GM12891 (cell line): ENCODE measurements around the gene ZFYVE1. TPM values are rescaled to one million over a fixed set of nuclear protein-coding genes. Genes with fewer than 3 reads are reported as not detected.

ENCODE experiments used
- DNase-seq: peaks from one replicate; pipeline ENCODE4 v3.0.0; 2011; ENCODE audit warnings: low spot score; ENCODE audit not compliant: insufficient read length
- FAIRE-seq: peaks from 2 replicates; lab custom pipeline; 2011; peaks lifted over from hg19 to GRCh38; lab: Jason Lieb, UNC
- PAX5 ChIP-seq: IDR thresholded peaks from 2 replicates; pipeline ENCODE4 v1.6.1; 2011; ENCODE audit warnings: low read length, moderate library complexity, mild to moderate bottlenecking; ENCODE audit not compliant: insufficient read depth, severe bottlenecking
- POLR2A ChIP-seq: IDR thresholded peaks from 2 replicates; pipeline ENCODE4 v1.6.1; 2011; ENCODE audit warnings: low read depth, low read length, control low read depth
- POLR2AphosphoS5 ChIP-seq: IDR thresholded peaks from 2 replicates; pipeline ENCODE4 v1.6.1; 2011; ENCODE audit warnings: low read depth, low read length, control low read depth
- POU2F2 ChIP-seq: IDR thresholded peaks from 2 replicates; pipeline ENCODE4 v1.6.1; 2011; ENCODE audit warnings: low read depth, mild to moderate bottlenecking, control low read depth, low read length, moderate library complexity
- SPI1 ChIP-seq: IDR thresholded peaks from 2 replicates; pipeline ENCODE4 v1.6.1; 2011; ENCODE audit warnings: low read depth, low read length, control low read depth
- TAF1 ChIP-seq: IDR thresholded peaks from 2 replicates; pipeline ENCODE4 v1.6.1; 2011; ENCODE audit warnings: low read depth, low read length, control low read depth
- polyA plus RNA-seq: library from polyadenylated mRNA; unstranded; fragments of >200 nt; gene quantifications from one replicate; pipeline ENCODE4 v1.2.1, GENCODE V29; 2012; ENCODE audit warnings: low read depth, missing spikeins, inconsistent platforms; ENCODE audit not compliant: missing spikeins

The ZFYVE1 gene, protein sequence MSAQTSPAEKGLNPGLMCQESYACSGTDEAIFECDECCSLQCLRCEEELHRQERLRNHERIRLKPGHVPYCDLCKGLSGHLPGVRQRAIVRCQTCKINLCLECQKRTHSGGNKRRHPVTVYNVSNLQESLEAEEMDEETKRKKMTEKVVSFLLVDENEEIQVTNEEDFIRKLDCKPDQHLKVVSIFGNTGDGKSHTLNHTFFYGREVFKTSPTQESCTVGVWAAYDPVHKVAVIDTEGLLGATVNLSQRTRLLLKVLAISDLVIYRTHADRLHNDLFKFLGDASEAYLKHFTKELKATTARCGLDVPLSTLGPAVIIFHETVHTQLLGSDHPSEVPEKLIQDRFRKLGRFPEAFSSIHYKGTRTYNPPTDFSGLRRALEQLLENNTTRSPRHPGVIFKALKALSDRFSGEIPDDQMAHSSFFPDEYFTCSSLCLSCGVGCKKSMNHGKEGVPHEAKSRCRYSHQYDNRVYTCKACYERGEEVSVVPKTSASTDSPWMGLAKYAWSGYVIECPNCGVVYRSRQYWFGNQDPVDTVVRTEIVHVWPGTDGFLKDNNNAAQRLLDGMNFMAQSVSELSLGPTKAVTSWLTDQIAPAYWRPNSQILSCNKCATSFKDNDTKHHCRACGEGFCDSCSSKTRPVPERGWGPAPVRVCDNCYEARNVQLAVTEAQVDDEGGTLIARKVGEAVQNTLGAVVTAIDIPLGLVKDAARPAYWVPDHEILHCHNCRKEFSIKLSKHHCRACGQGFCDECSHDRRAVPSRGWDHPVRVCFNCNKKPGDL
- 8.8 TPM for polyA plus RNA-seq

DNA sequence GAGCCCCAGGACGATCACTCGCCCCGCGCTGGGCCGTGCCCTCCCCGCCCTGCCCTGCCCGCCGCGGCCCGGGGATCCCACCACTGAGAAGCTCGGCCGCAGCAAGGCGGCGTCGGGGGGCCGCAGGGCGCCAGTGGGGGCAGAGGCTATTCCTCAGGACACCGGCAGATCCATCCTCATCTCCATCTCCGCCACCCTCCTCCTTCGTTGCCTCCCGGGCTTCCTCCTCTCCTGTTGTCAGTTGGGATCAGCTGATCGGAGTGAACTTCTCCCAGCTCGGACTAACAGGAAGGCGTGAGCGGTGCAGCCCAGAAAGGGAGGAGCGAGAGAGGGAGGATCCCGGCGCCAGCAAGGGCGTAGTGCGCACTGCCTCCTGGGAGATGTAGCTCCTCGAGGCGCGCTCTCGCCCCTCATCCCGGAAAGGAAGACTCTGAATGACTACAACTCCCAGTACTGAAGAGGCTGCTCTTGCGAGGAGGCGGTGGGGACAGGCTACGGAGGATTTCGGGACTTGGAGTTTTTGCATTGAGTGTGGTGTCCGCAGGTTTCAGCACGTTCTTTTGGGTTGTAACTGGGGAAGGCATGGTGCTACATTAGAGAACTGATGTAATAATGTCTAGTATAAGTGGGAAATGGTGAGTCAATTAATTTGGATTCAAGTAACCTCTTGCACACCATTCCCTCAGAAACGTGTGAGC is at the start of gene ZFYVE1:
ZFYVE1 (minus strand) TSS at position 262 of the 698 bp plus-strand sequence. CDS start 2,598 bp downstream, outside the sequence.
- TF ChIP-seq SPI1 (peak; percentile 33), POLR2AphosphoS5 (peak; percentile 49; the same call in 1 of the 2 replicates), TAF1 (peak; percentile 42; the same call in 1 of the 2 replicates), PAX5 (no peak), POLR2A (peak; percentile 53; the same call in 1 of the 2 replicates), POU2F2 (no peak)
- DNase-seq (peak; percentile 87), FAIRE-seq (peak; percentile 93)

DNA sequence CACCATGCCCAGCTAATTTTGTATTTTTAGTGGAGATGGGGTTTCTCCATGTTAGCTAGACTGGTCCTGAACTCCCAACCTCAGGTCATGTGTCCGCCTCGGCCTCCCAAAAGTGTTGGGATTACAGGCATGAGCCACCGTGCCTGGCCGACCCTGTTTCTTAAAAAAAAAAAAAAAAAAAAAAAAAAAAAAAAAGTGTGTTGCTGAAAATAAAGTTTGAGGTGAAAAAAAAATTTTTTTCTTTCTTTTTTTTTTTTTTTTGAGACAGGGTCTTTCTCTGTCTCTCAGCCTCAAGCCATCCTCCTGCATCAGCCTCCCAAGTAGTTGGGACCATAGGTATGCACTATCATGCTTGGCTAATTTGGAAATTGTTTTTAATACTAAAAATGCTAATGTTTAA is 42.7 kb upstream of the ZFYVE1 start:
- FAIRE-seq: no peak
- DNase-seq: no peak
- TF ChIP-seq POLR2AphosphoS5 (no peak), PAX5 (no peak), POLR2A (no peak), TAF1 (no peak)

DNA sequence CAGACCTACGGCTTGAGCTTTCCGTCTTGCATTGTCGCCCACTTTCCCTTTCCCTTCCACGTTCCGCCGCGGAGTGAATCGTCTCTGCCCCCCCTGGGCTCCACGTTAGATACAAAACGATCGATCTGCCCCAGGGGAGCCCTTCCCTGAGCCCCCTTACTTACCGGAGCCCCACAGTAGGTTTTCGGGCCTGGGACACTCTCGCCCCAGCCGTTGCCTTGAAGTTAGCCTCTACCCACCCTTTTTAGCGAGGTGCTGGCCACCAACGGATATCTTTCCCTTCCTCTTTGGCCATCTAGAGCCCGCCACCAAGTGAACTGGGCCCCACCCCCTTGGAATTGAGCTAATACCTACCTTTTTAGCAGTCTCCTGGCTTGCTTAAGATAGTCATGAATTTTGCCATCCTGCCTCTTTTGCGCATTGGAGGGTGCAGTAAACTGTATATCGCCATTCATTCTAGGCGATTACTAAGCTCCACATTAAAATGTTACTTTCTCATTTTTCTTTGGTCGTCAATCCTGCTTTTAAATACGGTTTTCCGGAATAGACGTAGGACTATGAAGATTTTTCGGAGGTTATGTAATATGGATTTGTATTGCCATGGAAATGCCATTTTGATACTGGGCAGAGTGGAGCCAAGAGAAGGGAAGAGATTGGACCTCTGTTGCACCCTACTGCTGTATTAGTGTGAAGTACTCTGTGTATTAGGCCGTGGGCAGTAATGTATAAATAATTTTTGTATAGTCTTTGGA is 32.2 kb upstream of the ZFYVE1 start:
- TF ChIP-seq TAF1 (no peak), SPI1 (no peak), POLR2A (no peak), POU2F2 (no peak), POLR2AphosphoS5 (no peak), PAX5 (no peak)
- DNase-seq (peak; percentile 35), FAIRE-seq (no peak)

DNA sequence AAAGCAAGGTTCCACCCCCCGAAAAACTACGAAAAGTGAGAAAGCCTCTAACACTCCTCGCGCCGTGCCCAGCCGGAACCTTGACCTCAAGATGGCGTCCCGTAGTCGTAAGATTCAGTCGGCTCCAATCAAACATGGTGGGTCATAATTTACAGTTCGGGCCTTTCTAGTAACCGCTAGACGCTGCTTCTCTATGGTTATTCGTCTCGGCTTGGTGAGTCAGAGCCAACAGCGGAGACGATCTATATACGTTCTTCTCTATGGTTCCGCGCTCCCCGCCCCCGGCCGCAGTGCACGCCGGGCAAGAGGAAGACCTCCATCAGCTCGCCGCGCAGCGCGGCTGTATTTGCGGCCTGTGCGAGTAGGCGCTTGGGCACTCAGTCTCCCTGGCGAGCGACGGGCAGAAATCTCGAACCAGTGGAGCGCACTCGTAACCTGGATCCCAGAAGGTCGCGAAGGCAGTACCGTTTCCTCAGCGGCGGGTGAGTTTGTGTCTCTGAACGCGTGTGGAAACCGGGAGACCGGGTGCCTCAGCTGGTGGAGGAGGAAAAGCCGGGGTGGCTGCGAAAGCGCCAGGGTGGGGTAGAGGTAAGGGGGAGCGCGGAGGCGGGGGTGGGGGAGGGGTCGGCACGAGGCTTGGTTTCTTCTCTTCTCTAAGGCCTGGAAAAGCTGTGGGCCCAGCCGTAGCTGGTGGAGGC is 31.5 kb upstream of the ZFYVE1 start, which contains the start of gene RBM25:
RBM25 (plus strand) TSS at position 311 of the 698 bp plus-strand sequence. CDS start 13,108 bp downstream, outside the sequence.
- FAIRE-seq (peak; percentile 96), DNase-seq (peak; percentile 81)
- TF ChIP-seq TAF1 (peak; percentile 97), POU2F2 (peak; percentile 88), POLR2AphosphoS5 (peak; percentile 99), PAX5 (no peak), POLR2A (peak; percentile 98), SPI1 (no peak; the same call in 1 of the 2 replicates)

DNA sequence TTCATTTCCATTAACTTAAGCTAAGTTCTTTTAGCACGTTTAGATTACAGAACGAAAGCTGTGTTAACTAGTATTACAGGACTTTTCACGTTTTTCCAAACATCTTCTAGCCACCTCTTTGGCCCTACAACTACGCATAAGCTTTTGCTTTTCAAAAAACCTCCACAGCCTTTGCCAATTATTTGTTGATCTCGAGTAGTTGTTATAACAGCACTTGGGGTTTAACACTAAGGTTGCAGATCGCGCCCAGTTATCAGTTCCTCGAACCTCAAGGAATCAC is 31.0 kb upstream of the ZFYVE1 start:
- TF ChIP-seq POLR2AphosphoS5 (no peak), POU2F2 (no peak), TAF1 (no peak), PAX5 (no peak), SPI1 (no peak), POLR2A (no peak)
- FAIRE-seq (no peak), DNase-seq (no peak)

DNA sequence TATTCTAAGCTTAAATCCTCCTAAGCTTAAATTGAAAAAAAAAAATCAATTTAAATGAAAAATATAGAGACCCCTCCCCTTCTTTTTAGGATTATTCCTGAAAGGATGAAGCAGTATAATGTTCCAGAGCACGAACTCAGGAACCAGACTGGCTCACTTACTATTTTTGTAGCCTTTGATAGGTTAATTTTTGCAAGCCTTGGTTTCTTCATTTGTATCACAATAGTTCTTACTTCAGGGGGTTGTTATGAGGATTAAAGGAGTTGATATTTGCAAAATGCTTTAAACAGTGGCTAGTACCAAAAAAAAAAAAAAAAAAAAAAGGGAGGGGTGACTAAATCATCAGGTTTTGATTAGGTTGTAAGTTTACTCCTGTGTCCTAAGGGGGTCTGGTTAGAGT is 28.3 kb upstream of the ZFYVE1 start:
- no peak for TF ChIP-seq POU2F2
- no peak for TF ChIP-seq SPI1
- TF ChIP-seq POLR2A: no peak
- TF ChIP-seq PAX5: no peak
- TF ChIP-seq TAF1: no peak
- TF ChIP-seq POLR2AphosphoS5: no peak
- FAIRE-seq (no peak), DNase-seq (no peak)

DNA sequence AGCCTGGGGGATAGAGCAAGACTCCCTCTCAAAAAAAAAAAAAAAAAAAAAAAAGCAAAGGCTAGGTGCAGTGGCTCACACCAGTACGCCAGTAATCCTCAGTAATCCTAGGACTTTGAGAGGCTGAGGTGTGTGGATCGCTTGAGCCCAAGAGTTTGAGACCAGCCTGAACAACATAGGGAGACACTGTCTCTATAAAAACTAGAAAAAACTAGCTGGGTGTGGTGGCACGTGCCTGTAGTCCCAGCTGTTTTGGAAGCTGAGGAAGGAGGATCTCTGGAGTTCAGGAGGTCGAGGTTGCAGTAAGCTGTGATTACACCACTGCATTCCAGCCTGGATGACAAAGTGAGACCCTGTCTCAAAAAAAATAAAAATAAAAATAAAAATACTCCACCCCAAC is 22.5 kb upstream of the ZFYVE1 start:
- DNase-seq (no peak), FAIRE-seq (no peak)
- TF ChIP-seq POLR2AphosphoS5 (no peak), TAF1 (no peak), PAX5 (no peak), SPI1 (no peak), POLR2A (no peak), POU2F2 (no peak)
